ENCODE results near the gene ADSS1.

The ADSS1 gene

DNA sequence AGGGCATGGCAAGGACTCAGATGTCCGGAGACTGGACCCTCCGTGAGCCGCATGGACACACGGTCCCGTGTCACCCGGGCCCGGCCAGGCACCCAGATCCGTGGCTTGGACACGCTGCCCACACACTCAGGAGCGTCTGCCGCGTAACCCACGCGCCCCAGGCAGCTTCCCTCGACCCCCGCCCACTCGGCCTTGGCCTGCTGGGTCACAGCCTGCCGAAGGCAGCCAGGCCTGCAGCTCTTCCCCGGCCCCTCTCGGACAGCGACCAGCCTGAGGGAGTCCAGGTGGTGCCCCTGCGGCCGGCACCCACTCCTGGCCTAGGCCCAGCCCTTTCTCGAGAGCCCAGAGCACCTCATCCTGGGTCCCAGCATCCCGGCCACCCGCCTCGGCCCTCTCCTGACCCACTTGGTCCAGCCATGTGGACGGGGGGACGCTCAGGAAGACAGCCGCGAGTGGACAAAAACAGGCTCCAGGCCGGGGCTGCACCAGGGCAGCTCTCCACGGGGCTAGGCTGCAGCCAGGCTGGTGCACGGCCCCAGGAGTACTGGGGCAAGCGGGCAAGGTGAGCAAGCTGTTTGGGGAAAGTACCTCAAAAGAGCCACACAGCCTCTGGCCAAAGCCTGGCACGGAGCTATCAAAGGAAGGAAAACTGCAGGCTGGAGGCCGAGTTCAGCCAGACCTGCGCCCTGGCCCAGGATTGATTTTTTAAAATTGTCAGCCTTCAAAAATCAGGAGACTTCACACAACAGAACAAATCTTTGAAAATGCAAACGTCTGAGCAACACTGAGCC lies 65.0 kb downstream of the ADSS1 start:
- TF ChIP-seq, protein P1, sequence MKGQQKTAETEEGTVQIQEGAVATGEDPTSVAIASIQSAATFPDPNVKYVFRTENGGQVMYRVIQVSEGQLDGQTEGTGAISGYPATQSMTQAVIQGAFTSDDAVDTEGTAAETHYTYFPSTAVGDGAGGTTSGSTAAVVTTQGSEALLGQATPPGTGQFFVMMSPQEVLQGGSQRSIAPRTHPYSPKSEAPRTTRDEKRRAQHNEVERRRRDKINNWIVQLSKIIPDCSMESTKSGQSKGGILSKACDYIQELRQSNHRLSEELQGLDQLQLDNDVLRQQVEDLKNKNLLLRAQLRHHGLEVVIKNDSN (IDR thresholded peaks at IDR 0.05), result no peak
- TF ChIP-seq REST (IDR thresholded peaks at IDR 0.05; ENCODE audit: low read depth) (no peak), EP300 (IDR thresholded peaks at IDR 0.05; ENCODE audit: borderline replicate concordance) (no peak), TEAD4 (IDR thresholded peaks at IDR 0.05) (no peak), FOXM1 (IDR thresholded peaks at IDR 0.05; ENCODE audit: borderline replicate concordance, low read depth) (no peak), CEBPB (IDR thresholded peaks at IDR 0.05) (no peak), CREB1 (IDR thresholded peaks at IDR 0.05; ENCODE audit: low read depth) (no peak), RAD21 (IDR thresholded peaks at IDR 0.05; ENCODE audit: low read depth) (no peak), EGR1 (IDR thresholded peaks at IDR 0.05) (no peak)
- TF ChIP-seq, protein P2, sequence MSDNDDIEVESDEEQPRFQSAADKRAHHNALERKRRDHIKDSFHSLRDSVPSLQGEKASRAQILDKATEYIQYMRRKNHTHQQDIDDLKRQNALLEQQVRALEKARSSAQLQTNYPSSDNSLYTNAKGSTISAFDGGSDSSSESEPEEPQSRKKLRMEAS (IDR thresholded peaks at IDR 0.05), result no peak

- TF ChIP-seq, protein P1 (IDR thresholded peaks at IDR 0.05), result no peak
- TF ChIP-seq CEBPB (IDR thresholded peaks at IDR 0.05) (no peak), TCF12 (IDR thresholded peaks at IDR 0.05; ENCODE audit: low read depth) (no peak), NFIC (IDR thresholded peaks at IDR 0.05) (no peak), EP300 (IDR thresholded peaks at IDR 0.05; ENCODE audit: borderline replicate concordance) (no peak)
- TF ChIP-seq, protein P2 (IDR thresholded peaks at IDR 0.05), result no peak
These were observed 66.0 kb downstream of the ADSS1 start for GRCh38 chr14:104789752-104790743.

GRCh38 chr14:104791425-104791824 lies 67.4 kb downstream of the ADSS1 start:
- TF ChIP-seq YY1 (IDR thresholded peaks at IDR 0.05; ENCODE audit: low read depth) (no peak), REST (IDR thresholded peaks at IDR 0.05; ENCODE audit: low read depth) (no peak), CREB1 (IDR thresholded peaks at IDR 0.05; ENCODE audit: low read depth) (no peak), CEBPB (IDR thresholded peaks at IDR 0.05) (no peak), TCF12 (IDR thresholded peaks at IDR 0.05; ENCODE audit: low read depth) (no peak), EGR1 (IDR thresholded peaks at IDR 0.05) (no peak), EP300 (IDR thresholded peaks at IDR 0.05; ENCODE audit: borderline replicate concordance) (no peak), TEAD4 (IDR thresholded peaks at IDR 0.05) (no peak), RAD21 (IDR thresholded peaks at IDR 0.05; ENCODE audit: low read depth) (no peak), FOXM1 (IDR thresholded peaks at IDR 0.05; ENCODE audit: borderline replicate concordance, low read depth) (no peak), ZBTB7A (IDR thresholded peaks at IDR 0.05; ENCODE audit: low read depth) (no peak), NFIC (IDR thresholded peaks at IDR 0.05) (no peak), TAF1 (IDR thresholded peaks at IDR 0.05; ENCODE audit: low read depth) (no peak)
- TF ChIP-seq, protein P2 (IDR thresholded peaks at IDR 0.05), result no peak
- TF ChIP-seq, protein P1 (IDR thresholded peaks at IDR 0.05), result no peak

- TF ChIP-seq TAF1 (IDR thresholded peaks at IDR 0.05; ENCODE audit: low read depth) (no peak), CREB1 (IDR thresholded peaks at IDR 0.05; ENCODE audit: low read depth) (no peak), ZBTB7A (IDR thresholded peaks at IDR 0.05; ENCODE audit: low read depth) (no peak), RAD21 (IDR thresholded peaks at IDR 0.05; ENCODE audit: low read depth) (no peak), TCF12 (IDR thresholded peaks at IDR 0.05; ENCODE audit: low read depth) (no peak), EGR1 (IDR thresholded peaks at IDR 0.05) (no peak), REST (IDR thresholded peaks at IDR 0.05; ENCODE audit: low read depth) (no peak), EP300 (IDR thresholded peaks at IDR 0.05; ENCODE audit: borderline replicate concordance) (no peak), TEAD4 (IDR thresholded peaks at IDR 0.05) (no peak)
- TF ChIP-seq, protein P1 (IDR thresholded peaks at IDR 0.05), result no peak
These were observed 68.3 kb downstream of the ADSS1 start for GRCh38 chr14:104792101-104792884.
